ENCODE results near the gene GLIS1. TPM values are rescaled to one million over a fixed set of nuclear protein-coding genes. Genes with fewer than 3 reads are reported as not detected.

Gene GLIS1
- total and polyA plus RNA-seq, 10 of the 15 experiments (the other 5 are each of a cell fraction or from before 2014, with no cell fraction given) = not detected

- TF ChIP-seq SIN3A (IDR thresholded peaks at IDR 0.05; ENCODE audit: low read depth, low read length) = no peak
- TF ChIP-seq EGR1 (IDR thresholded peaks at IDR 0.05; ENCODE audit: borderline replicate concordance in 1 of 2, low read depth in 2 of 2, low read length in 2 of 2) = no peak
- TF ChIP-seq, protein P1, sequence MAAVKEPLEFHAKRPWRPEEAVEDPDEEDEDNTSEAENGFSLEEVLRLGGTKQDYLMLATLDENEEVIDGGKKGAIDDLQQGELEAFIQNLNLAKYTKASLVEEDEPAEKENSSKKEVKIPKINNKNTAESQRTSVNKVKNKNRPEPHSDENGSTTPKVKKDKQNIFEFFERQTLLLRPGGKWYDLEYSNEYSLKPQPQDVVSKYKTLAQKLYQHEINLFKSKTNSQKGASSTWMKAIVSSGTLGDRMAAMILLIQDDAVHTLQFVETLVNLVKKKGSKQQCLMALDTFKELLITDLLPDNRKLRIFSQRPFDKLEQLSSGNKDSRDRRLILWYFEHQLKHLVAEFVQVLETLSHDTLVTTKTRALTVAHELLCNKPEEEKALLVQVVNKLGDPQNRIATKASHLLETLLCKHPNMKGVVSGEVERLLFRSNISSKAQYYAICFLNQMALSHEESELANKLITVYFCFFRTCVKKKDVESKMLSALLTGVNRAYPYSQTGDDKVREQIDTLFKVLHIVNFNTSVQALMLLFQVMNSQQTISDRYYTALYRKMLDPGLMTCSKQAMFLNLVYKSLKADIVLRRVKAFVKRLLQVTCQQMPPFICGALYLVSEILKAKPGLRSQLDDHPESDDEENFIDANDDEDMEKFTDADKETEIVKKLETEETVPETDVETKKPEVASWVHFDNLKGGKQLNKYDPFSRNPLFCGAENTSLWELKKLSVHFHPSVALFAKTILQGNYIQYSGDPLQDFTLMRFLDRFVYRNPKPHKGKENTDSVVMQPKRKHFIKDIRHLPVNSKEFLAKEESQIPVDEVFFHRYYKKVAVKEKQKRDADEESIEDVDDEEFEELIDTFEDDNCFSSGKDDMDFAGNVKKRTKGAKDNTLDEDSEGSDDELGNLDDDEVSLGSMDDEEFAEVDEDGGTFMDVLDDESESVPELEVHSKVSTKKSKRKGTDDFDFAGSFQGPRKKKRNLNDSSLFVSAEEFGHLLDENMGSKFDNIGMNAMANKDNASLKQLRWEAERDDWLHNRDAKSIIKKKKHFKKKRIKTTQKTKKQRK (IDR thresholded peaks at IDR 0.05; ENCODE audit: low read depth, low read length) = no peak
- TF ChIP-seq MEF2A (IDR thresholded peaks at IDR 0.05; ENCODE audit: insufficient read depth, low read depth, low read length) = no peak
- TF ChIP-seq, protein P2, sequence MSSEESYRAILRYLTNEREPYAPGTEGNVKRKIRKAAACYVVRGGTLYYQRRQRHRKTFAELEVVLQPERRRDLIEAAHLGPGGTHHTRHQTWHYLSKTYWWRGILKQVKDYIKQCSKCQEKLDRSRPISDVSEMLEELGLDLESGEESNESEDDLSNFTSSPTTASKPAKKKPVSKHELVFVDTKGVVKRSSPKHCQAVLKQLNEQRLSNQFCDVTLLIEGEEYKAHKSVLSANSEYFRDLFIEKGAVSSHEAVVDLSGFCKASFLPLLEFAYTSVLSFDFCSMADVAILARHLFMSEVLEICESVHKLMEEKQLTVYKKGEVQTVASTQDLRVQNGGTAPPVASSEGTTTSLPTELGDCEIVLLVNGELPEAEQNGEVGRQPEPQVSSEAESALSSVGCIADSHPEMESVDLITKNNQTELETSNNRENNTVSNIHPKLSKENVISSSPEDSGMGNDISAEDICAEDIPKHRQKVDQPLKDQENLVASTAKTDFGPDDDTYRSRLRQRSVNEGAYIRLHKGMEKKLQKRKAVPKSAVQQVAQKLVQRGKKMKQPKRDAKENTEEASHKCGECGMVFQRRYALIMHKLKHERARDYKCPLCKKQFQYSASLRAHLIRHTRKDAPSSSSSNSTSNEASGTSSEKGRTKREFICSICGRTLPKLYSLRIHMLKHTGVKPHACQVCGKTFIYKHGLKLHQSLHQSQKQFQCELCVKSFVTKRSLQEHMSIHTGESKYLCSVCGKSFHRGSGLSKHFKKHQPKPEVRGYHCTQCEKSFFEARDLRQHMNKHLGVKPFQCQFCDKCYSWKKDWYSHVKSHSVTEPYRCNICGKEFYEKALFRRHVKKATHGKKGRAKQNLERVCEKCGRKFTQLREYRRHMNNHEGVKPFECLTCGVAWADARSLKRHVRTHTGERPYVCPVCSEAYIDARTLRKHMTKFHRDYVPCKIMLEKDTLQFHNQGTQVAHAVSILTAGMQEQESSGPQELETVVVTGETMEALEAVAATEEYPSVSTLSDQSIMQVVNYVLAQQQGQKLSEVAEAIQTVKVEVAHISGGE (CRISPR knock-in tag; IDR thresholded peaks at IDR 0.05) = no peak
- no peak for TF ChIP-seq SUPT20H (IDR thresholded peaks at IDR 0.05; ENCODE audit: borderline replicate concordance, control insufficient read depth, low read depth, low read length)
- no peak for TF ChIP-seq STAT3 (IDR thresholded peaks at IDR 0.05; ENCODE audit: low read depth, low read length)
- no peak for TF ChIP-seq FOS (IDR thresholded peaks at IDR 0.05; ENCODE audit: borderline replicate concordance, extremely low read depth, insufficient read length)
Measured at GRCh38 chr1:53619367-53620060, 119.5 kb downstream of the GLIS1 start (continued).

Data from GM12878 (cell line).